Stimulated activated CD8-positive, alpha-beta memory T cell treated with anti-CD3 and anti-CD28 coated beads, Interleukin-12 subunit alpha, Interleukin-12 subunit beta, amount 100 ng/mL, for 1 hour (primary cell): ENCODE data around the gene TGFBR3L.
"Not testable (repeated sequence)": the region's sequence is repeated elsewhere in the genome, so short reads cannot be mapped to it uniquely, and the experiment has no call there.

Source experiments
- DNase-seq: peaks from one replicate; pipeline ENCODE4 v3.0.0-alpha.2; 2020; ENCODE audit warnings: low read depth

The TGFBR3L gene

GRCh38 chr19:7961082-7961481 is 46.5 kb downstream of the TGFBR3L start:
- DNase-seq: not testable (repeated sequence)

GRCh38 chr19:7961920-7962626 is 47.4 kb downstream of the TGFBR3L start:
- no peak for DNase-seq

DNA sequence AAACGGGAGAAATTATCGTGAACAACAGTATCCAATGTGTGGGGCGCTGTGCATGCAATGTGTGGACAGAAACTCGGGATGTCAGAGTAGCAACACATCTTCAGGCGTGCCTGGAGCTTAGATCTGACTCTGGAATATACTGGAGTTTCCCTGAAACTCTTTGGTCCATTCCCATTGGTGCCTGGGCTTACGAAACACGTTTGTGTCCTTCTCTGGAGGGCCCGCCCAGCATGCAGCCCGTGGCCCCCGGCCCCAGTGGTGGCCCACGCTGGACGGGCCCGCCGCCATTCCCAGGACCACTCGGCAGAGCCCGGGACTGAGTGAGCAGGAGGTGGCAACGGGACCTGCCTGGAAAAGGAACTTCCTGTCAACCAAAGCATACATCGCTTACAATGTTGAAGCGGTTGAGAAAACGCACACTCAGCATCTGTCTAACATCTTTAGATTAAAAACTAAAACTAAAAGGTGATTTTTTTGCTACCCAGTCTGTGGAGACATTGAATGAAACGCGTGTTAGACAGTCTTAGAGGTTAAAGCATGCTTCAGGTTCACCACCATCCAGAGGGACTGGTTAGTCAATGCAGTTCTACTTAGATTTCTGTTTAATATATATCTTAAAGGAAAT is 48.1 kb downstream of the TGFBR3L start:
- no peak for DNase-seq

- DNase-seq: no peak
These were observed 48.9 kb downstream of the TGFBR3L start for GRCh38 chr19:7963566-7963965.

- DNase-seq: no peak
These were observed 50.7 kb downstream of the TGFBR3L start for GRCh38 chr19:7965259-7965841.

GRCh38 chr19:7965921-7966665 is 51.5 kb downstream of the TGFBR3L start:
- no peak for DNase-seq

DNA sequence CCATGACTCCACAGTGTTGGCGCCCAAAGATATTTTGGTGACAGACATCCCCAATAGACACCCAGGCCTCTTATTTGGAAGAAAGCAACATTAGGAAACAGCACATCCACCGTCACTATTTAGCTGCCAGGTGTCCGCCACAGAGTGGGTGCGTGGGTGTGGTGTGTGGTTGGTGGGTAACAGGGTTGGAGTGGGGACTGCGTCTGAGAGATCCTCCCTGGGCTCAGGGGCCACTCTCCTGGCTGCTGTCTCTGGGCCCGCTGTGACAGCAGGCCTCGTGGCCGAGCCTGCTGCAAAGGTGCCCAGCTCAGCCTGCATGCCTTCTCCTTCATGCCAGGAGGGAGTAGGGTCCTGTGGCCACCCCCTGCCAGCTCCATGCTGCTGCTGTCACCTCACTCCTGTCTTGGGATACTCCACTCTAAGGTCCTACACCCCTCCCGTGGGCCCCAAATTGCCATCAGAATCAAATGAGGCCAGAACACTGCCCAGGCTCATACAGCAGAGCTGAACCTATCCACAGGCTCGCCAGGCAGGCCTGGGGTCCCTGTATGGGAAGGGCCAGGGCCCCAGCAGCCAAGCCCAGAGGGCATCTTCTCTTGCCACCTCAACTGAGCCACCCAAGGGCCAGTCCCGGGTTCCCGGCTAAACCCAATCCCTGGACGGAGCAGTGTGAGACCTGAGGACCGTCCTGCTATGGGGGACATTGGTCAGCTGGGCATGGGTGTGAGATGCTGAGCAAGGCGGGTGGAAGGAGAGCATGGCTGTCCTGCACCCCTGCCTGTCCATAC is 53.6 kb downstream of the TGFBR3L start:
- DNase-seq: no peak
